Smooth muscle cell (in vitro differentiated cells): ENCODE data around the gene FAM234A. TPM values are rescaled to one million over a fixed set of nuclear protein-coding genes. Genes with fewer than 3 reads are reported as not detected.
A peak's percentile ranks its signal among the peaks of the same experiment; 100 is the strongest.
"Not testable (repeated sequence)": the region's sequence is repeated elsewhere in the genome, so short reads cannot be mapped to it uniquely, and the experiment has no call there.

ENCODE experiments used
- DNase-seq: peaks from one replicate; lab custom pipeline; 2025; ENCODE audit not compliant: unreplicated experiment; lab: John Stamatoyannopoulos, UW
- H2AFZ ChIP-seq: fragments of 200-600 bp; sonication (generic); 2 replicates; pipeline ENCODE4 v1.6.0; 2016; ENCODE audit warnings: antibody characterized with exemption, low read depth, mild to moderate bottlenecking
- H3F3A ChIP-seq: fragments of 200-600 bp; sonication (generic); 2 replicates; pipeline ENCODE4 v1.6.0; 2017; ENCODE audit warnings: antibody characterized with exemption, low read depth
- H3K27ac ChIP-seq: fragments of 200-600 bp; sonication (generic); 2 replicates; pipeline ENCODE4 v1.5.1; 2016; ENCODE audit warnings: low read depth, mild to moderate bottlenecking
- H3K27me3 ChIP-seq: fragments of 200-600 bp; sonication (generic); 2 replicates; pipeline ENCODE4 v1.6.1; 2016; ENCODE audit warnings: low read depth, mild to moderate bottlenecking
- H3K36me3 ChIP-seq: fragments of 200-600 bp; sonication (generic); 2 replicates; pipeline ENCODE4 v1.5.1; 2016; ENCODE audit warnings: low read depth
- H3K4me1 ChIP-seq: fragments of 200-600 bp; sonication (generic); 2 replicates; pipeline ENCODE4 v1.5.1; 2016; ENCODE audit warnings: low read depth
- H3K4me2 ChIP-seq: fragments of 200-600 bp; sonication (generic); 2 replicates; pipeline ENCODE4 v1.6.0; 2016; ENCODE audit warnings: mild to moderate bottlenecking
- H3K4me3 ChIP-seq: fragments of 200-600 bp; sonication (generic); 2 replicates; pipeline ENCODE4 v1.5.1; 2016; ENCODE audit warnings: mild to moderate bottlenecking
- H3K79me2 ChIP-seq: fragments of 200-600 bp; sonication (generic); 2 replicates; pipeline ENCODE4 v1.6.0; 2016; ENCODE audit warnings: low read depth, mild to moderate bottlenecking
- H3K9ac ChIP-seq: fragments of 200-600 bp; sonication (generic); 2 replicates; pipeline ENCODE4 v1.6.0; 2016; ENCODE audit warnings: low read depth
- H3K9me3 ChIP-seq: fragments of 200-600 bp; sonication (generic); replicated peaks from 2 replicates; pipeline ENCODE4 v1.5.1; 2016; ENCODE audit warnings: low read depth
- H4K20me1 ChIP-seq: fragments of 200-600 bp; sonication (generic); 2 replicates; pipeline ENCODE4 v1.6.0; 2016; ENCODE audit warnings: low read depth
- CTCF ChIP-seq: fragments of 200-600 bp; sonication (generic); IDR thresholded peaks from 2 replicates; pipeline ENCODE4 v1.5.1; 2017; ENCODE audit warnings: borderline replicate concordance, mild to moderate bottlenecking, antibody characterized with exemption; ENCODE audit not compliant: insufficient read depth, poor library complexity, severe bottlenecking
- WGBS: methylation state at CpG from one replicate; pipeline ENCODE4 v1.1.7; 2016; ENCODE audit warnings: low lambda C conversion rate; 5-methylcytosine and 5-hydroxymethylcytosine counted together
- polyA plus RNA-seq: library from polyadenylated mRNA; unstranded; fragments of >200 nt; fragmentation: Nextera tagmentation; extraction: Ambion mirVana; gene quantifications from 2 replicates; pipeline ENCODE4 v1.2.1, GENCODE V29; 2016
- total RNA-seq: library from RNA; depleted of rRNA; stranded (reverse); fragments of >200 nt; gene quantifications from 2 replicates; pipeline ENCODE4 v1.2.3, GENCODE V29; 2014

FAM234A gene
- total and polyA plus RNA-seq, 2 experiments from 2014 or later = 83.7 to 87.3 TPM

DNA sequence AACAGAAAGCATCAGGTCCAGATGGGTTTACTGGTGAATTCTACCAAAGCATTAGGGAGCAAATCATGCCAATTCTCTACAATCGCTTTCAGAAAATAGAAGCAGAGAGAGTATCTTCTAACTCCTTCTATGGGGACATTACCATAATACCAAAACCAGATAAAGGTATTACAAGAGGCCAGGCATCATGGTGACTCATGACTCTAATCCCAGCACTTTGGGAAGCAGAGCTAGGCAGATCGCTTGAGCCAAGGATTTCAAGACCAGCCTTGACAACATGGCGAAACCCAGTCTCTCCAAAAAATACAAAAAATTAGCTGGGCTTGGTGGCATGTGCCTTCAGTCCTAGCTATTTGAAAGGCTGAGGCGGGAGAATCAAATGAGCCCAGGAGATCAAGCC lies 31.4 kb upstream of the FAM234A start:
- no peaks in the 10 kb centered on the region for H3K9me3 ChIP-seq
- H3K9ac ChIP-seq = no peak overlapping the region
- H3K36me3 ChIP-seq = peaks cover 51% of the 10 kb centered on the region
- peak overlapping the region; percentile 22 for H3K4me2 ChIP-seq
- no peak for DNase-seq
- H2AFZ ChIP-seq = no peak overlapping the region
- peaks cover 33% of the 10 kb centered on the region for H3K79me2 ChIP-seq
- peaks cover 4% of the 10 kb centered on the region for H3K4me1 ChIP-seq
- TF ChIP-seq CTCF = no peak
- H4K20me1 ChIP-seq = peaks cover 95% of the 10 kb centered on the region
- WGBS = 56% methylated on average over 4 of the region's 4 CpGs
- peak overlapping the region; percentile 4 for H3K27ac ChIP-seq
- no peak overlapping the region for H3K4me3 ChIP-seq
- peaks cover 4% of the 10 kb centered on the region for H3F3A ChIP-seq
- H3K27me3 ChIP-seq = no peaks in the 10 kb centered on the region

- not testable (repeated sequence) for H3K9ac ChIP-seq, H3F3A ChIP-seq, H3K4me3 ChIP-seq, H3K9me3 ChIP-seq, H3K27ac ChIP-seq, H3K4me2 ChIP-seq, H3K4me1 ChIP-seq, DNase-seq, H2AFZ ChIP-seq, H3K27me3 ChIP-seq
- Histone ChIP-seq H4K20me1 (peaks cover 96% of the 10 kb centered on the region), H3K79me2 (peaks cover 33% of the 10 kb centered on the region), H3K36me3 (peaks cover 43% of the 10 kb centered on the region)
- WGBS = 99% methylated on average over 9 of the region's 9 CpGs
Measured at GRCh38 chr16:204046-204445, 30.6 kb upstream of the FAM234A start.

DNA sequence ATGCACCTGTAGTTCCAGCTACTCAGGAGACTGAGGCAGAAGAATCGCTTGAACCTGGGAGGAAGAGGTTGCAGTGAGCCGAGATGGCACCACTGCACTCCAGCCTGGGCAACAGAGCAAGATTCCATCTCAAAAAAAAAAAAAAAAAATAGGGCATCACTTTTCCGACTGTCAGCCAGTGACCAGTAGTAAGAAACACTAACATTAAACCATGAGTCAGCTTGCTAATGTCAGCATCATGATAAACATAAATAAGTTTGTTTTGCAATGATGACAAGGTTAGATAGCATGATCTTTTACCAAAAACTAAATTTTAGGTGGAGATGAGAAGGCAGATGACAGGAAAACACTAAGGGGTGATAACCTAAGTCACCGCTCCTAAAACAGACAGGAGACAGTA lies 25.3 kb upstream of the FAM234A start:
- not testable (repeated sequence) for H3F3A ChIP-seq, H2AFZ ChIP-seq, H3K9me3 ChIP-seq, H3K4me2 ChIP-seq, H3K4me1 ChIP-seq, DNase-seq, H3K4me3 ChIP-seq, H3K27me3 ChIP-seq, H3K9ac ChIP-seq, H3K27ac ChIP-seq
- Histone ChIP-seq H3K79me2 (peaks cover 51% of the 10 kb centered on the region), H4K20me1 (peaks cover 96% of the 10 kb centered on the region), H3K36me3 (peaks cover 38% of the 10 kb centered on the region)
- 94% methylated on average over 4 of the region's 4 CpGs for whole genome bisulfite sequencing

- H2AFZ ChIP-seq, H3K4me2 ChIP-seq, DNase-seq, H3F3A ChIP-seq, H3K9me3 ChIP-seq, H3K4me3 ChIP-seq, H3K9ac ChIP-seq, H3K4me1 ChIP-seq, H3K27ac ChIP-seq, H3K27me3 ChIP-seq: not testable (repeated sequence)
- peaks cover 98% of the 10 kb centered on the region for H4K20me1 ChIP-seq
- H3K36me3 ChIP-seq = peaks cover 29% of the 10 kb centered on the region
- 95% methylated on average over 14 of the region's 14 CpGs for WGBS
- peaks cover 73% of the 10 kb centered on the region for H3K79me2 ChIP-seq
Measured at GRCh38 chr16:211631-212180, 22.9 kb upstream of the FAM234A start.

- Histone ChIP-seq H3K36me3 (peaks cover 19% of the 10 kb centered on the region), H4K20me1 (peaks cover 100% of the 10 kb centered on the region), H3K4me2 (no peak overlapping the region), H3F3A (no peaks in the 10 kb centered on the region), H3K27ac (peak overlapping the region; percentile 4), H3K4me3 (no peak overlapping the region), H2AFZ (no peak overlapping the region), H3K9ac (no peak overlapping the region), H3K4me1 (no peaks in the 10 kb centered on the region), H3K9me3 (no peaks in the 10 kb centered on the region), H3K27me3 (no peaks in the 10 kb centered on the region), H3K79me2 (peaks cover 85% of the 10 kb centered on the region)
- DNase-seq = no peak
- 94% methylated on average over 3 of the region's 3 CpGs for WGBS
- TF ChIP-seq CTCF = no peak
Measured at GRCh38 chr16:212999-213398, 21.6 kb upstream of the FAM234A start.
